Measurements from ENCODE around the gene TLN1.

- TF ChIP-seq CTCF (IDR thresholded peaks at IDR 0.05; ENCODE audit: low read length) (no peak), EZH2 (IDR thresholded peaks at IDR 0.05; ENCODE audit: borderline replicate concordance, low read length) (no peak)
These were observed 64.1 kb downstream of the TLN1 start for GRCh38 chr9:35667939-35668338.

All from OCI-LY1 (cell line).